ENCODE measurements around the gene SORCS1. TPM values are rescaled to one million over a fixed set of nuclear protein-coding genes. Genes with fewer than 3 reads are reported as not detected.

SORCS1 gene
- polyA plus RNA-seq, 1 donor (not counting 4 experiments of a cell fraction or from before 2014, with no cell fraction given) = not detected

DNA sequence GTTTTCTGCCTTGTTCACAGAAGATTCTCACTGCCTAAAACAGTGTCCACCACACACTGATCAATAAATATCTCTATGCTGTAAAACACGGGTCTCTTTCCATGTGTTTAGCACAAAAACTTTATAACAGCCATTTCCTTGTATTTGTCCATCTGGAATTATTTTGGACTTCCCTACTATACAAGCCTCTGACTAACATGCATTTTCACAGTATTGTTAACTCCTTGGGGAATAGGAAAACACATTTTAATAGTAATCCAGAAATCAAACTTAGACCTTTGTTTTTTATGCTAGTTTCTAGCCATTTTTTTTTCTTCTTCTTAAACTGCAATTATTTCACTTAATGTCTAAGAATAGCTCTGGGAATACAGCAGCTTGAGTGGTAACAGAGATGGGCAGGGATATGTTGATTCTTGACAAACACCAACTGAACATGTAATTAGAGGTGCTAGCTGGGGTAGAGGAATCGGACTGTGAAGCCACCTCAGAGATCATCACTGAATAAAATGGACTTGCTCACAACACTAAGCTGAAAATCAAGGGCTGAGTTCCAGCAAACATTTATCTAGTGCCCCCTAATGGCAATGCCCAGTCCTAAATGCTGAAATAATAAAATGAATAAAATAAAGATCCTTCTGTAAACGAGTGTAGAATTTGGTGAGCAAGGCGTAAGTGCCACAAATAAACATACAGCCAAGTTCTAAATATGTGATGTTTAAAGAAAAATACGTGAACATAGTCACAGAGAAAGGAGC, 593.1 kb downstream of the SORCS1 start:
- H3K4me2 ChIP-seq (ENCODE audit: control insufficient read depth, extremely low read depth, insufficient read depth, low read depth, low read length) = no peak overlapping the region
- no peak for DNase-seq (ENCODE audit: low read depth, low spot score)
- no peak for TF ChIP-seq EZH2 (IDR thresholded peaks at IDR 0.05; ENCODE audit: low read length)
- TF ChIP-seq, protein P1, sequence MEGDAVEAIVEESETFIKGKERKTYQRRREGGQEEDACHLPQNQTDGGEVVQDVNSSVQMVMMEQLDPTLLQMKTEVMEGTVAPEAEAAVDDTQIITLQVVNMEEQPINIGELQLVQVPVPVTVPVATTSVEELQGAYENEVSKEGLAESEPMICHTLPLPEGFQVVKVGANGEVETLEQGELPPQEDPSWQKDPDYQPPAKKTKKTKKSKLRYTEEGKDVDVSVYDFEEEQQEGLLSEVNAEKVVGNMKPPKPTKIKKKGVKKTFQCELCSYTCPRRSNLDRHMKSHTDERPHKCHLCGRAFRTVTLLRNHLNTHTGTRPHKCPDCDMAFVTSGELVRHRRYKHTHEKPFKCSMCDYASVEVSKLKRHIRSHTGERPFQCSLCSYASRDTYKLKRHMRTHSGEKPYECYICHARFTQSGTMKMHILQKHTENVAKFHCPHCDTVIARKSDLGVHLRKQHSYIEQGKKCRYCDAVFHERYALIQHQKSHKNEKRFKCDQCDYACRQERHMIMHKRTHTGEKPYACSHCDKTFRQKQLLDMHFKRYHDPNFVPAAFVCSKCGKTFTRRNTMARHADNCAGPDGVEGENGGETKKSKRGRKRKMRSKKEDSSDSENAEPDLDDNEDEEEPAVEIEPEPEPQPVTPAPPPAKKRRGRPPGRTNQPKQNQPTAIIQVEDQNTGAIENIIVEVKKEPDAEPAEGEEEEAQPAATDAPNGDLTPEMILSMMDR (optimal IDR thresholded peaks at IDR 0.05 in 1 of 3, IDR thresholded peaks at IDR 0.05 in 1 of 3, conservative IDR thresholded peaks at IDR 0.05 in 1 of 3; ENCODE audit: extremely low read depth in 1 of 3, insufficient read depth in 2 of 3, low read length in 3 of 3) = peak in 2 of 3 experiments; percentile 24 to 33
- dilution Hi-C loops (cut with MboI; ENCODE audit: extremely low pct_ligation_motif_present, low sequenced_read_pairs) = no loop called here
- H2AFZ ChIP-seq (ENCODE audit: control insufficient read depth, low read length) = peak overlapping the region; percentile 27
- no peak overlapping the region for H3K9ac ChIP-seq (ENCODE audit: control insufficient read depth, extremely low read depth, insufficient read depth, low read length)
- no peaks in the 10 kb centered on the region for H3K79me2 ChIP-seq (ENCODE audit: control insufficient read depth, insufficient read depth, low read length)
- no peaks in the 10 kb centered on the region for H3K9me1 ChIP-seq (ENCODE audit: control insufficient read depth, extremely low read depth, insufficient read depth, low read length)
- H3K27ac ChIP-seq (ENCODE audit: control insufficient read depth, insufficient read depth, low read length) = peak overlapping the region; percentile 5
- H4K20me1 ChIP-seq (ENCODE audit: control insufficient read depth, extremely low read depth, insufficient read depth, low read length) = no peaks in the 10 kb centered on the region
- no peaks in the 10 kb centered on the region for H3K9me3 ChIP-seq (ENCODE audit: control insufficient read depth, low read depth, low read length)
- no peak for FAIRE-seq
- H3K36me3 ChIP-seq (ENCODE audit: control insufficient read depth in 2 of 2, extremely low read depth in 1 of 2, insufficient read depth in 2 of 2, low read length in 2 of 2) = no peaks in the 10 kb centered on the region
- peaks cover 4% of the 10 kb centered on the region for H3K4me1 ChIP-seq (ENCODE audit: control insufficient read depth, extremely low read depth, insufficient read depth, low read length)
- no peak overlapping the region for H3K4me3 ChIP-seq (ENCODE audit: control insufficient read depth in 2 of 3, extremely low read depth in 1 of 3, insufficient read depth in 2 of 3, low read depth in 1 of 3, low read length in 3 of 3)
- no peaks in the 10 kb centered on the region for H3K27me3 ChIP-seq (ENCODE audit: control insufficient read depth, extremely low read depth, insufficient read depth, low read length)

DNA sequence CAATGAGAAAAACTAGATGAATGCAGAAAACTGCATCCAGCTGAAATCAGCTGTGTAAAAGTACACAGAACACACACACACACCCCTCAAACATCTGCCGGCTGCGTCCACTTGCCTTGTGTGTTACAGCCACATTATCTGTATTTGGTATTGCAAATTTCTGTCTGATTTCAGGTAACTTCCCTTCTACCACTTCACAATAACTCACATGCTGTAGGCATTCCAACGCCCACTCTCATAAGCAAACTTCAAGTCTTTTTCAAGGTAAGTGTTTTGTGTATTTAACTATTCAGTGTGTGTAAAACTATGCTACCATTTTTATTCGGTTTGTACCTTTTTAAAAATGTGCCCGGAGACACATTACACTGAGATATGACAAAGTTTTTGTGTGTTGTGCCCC, 594.2 kb downstream of the SORCS1 start:
- no peak overlapping the region for H3K27ac ChIP-seq (ENCODE audit: control insufficient read depth, insufficient read depth, low read length)
- TF ChIP-seq, protein P1 (optimal IDR thresholded peaks at IDR 0.05 in 1 of 3, IDR thresholded peaks at IDR 0.05 in 1 of 3, conservative IDR thresholded peaks at IDR 0.05 in 1 of 3; ENCODE audit: extremely low read depth in 1 of 3, insufficient read depth in 2 of 3, low read length in 3 of 3) = no peak
- TF ChIP-seq EZH2 (IDR thresholded peaks at IDR 0.05; ENCODE audit: low read length) = no peak
- no peak overlapping the region for H3K9ac ChIP-seq (ENCODE audit: control insufficient read depth, extremely low read depth, insufficient read depth, low read length)

More for the DNA sequence above, 594.2 kb downstream of the SORCS1 start:
- Histone ChIP-seq H3K4me1 (ENCODE audit: control insufficient read depth, extremely low read depth, insufficient read depth, low read length) (peaks cover 4% of the 10 kb centered on the region), H2AFZ (ENCODE audit: control insufficient read depth, low read length) (no peak overlapping the region), H3K4me3 (ENCODE audit: control insufficient read depth in 2 of 3, extremely low read depth in 1 of 3, insufficient read depth in 2 of 3, low read depth in 1 of 3, low read length in 3 of 3) (no peak overlapping the region), H3K79me2 (ENCODE audit: control insufficient read depth, insufficient read depth, low read length) (no peaks in the 10 kb centered on the region), H4K20me1 (ENCODE audit: control insufficient read depth, extremely low read depth, insufficient read depth, low read length) (no peaks in the 10 kb centered on the region), H3K36me3 (ENCODE audit: control insufficient read depth in 2 of 2, extremely low read depth in 1 of 2, insufficient read depth in 2 of 2, low read length in 2 of 2) (no peaks in the 10 kb centered on the region), H3K9me3 (ENCODE audit: control insufficient read depth, low read depth, low read length) (no peaks in the 10 kb centered on the region), H3K27me3 (ENCODE audit: control insufficient read depth, extremely low read depth, insufficient read depth, low read length) (no peaks in the 10 kb centered on the region), H3K4me2 (ENCODE audit: control insufficient read depth, extremely low read depth, insufficient read depth, low read depth, low read length) (no peak overlapping the region), H3K9me1 (ENCODE audit: control insufficient read depth, extremely low read depth, insufficient read depth, low read length) (no peaks in the 10 kb centered on the region)
- dilution Hi-C loops (cut with MboI; ENCODE audit: extremely low pct_ligation_motif_present, low sequenced_read_pairs) = no loop called here
- FAIRE-seq = no peak
- no peak for DNase-seq (ENCODE audit: low read depth, low spot score)

Measured in keratinocyte (primary cell).